HL-60 (cell line): ENCODE results near the gene ERP29.
"Not testable (repeated sequence)": the region's sequence is repeated elsewhere in the genome, so short reads cannot be mapped to it uniquely, and the experiment has no call there.

Experiments used
- DNase-seq, 2 experiments: peaks; one replicate each; pipeline ENCODE4 v3.0.0-alpha.2; 2010 to 2020; ENCODE audit warnings: low read depth in 1 of 2, low spot score in 1 of 2
- H3K27ac ChIP-seq: fragments of 250-450 bp; sonication (Bioruptor Pico); replicated peaks from 2 replicates; pipeline ENCODE4 v1.5.1; 2020; ENCODE audit warnings: mild to moderate bottlenecking, moderate library complexity
- H3K27me3 ChIP-seq: fragments of 250-450 bp; sonication (Bioruptor Pico); 2 replicates; pipeline ENCODE4 v1.5.1; 2021; ENCODE audit warnings: mild to moderate bottlenecking, moderate library complexity; ENCODE audit not compliant: insufficient read depth, poor library complexity, severe bottlenecking
- H3K4me3 ChIP-seq: replicated peaks from 2 replicates; pipeline ENCODE4 v1.5.1; 2011; ENCODE audit warnings: mild to moderate bottlenecking, control low read depth, low read length; ENCODE audit not compliant: insufficient read depth
- CTCF ChIP-seq: IDR thresholded peaks from one replicate; pipeline ENCODE4 v1.5.1; 2011; ENCODE audit warnings: low read length, control low read depth, inconsistent platforms; ENCODE audit not compliant: insufficient read depth
- GABPA ChIP-seq: IDR thresholded peaks from 2 replicates; pipeline ENCODE4 v1.6.1; 2012; ENCODE audit warnings: low read depth
- POLR2AphosphoS5 ChIP-seq: IDR thresholded peaks from 2 replicates; pipeline ENCODE4 v1.6.1; 2012; ENCODE audit warnings: low read depth
- REST ChIP-seq: IDR thresholded peaks from 2 replicates; pipeline ENCODE4 v1.6.1; 2012; ENCODE audit warnings: low read depth; ENCODE audit not compliant: insufficient replicate concordance
- SPI1 ChIP-seq: IDR thresholded peaks from 2 replicates; pipeline ENCODE4 v1.6.1; 2012; ENCODE audit warnings: low read depth, mild to moderate bottlenecking, borderline replicate concordance

ERP29 gene

GRCh38 chr12:112007945-112008344 lies 5.3 kb upstream of the ERP29 start:
- Histone ChIP-seq H3K27ac (no peak overlapping the region), H3K27me3 (no peaks in the 10 kb centered on the region), H3K4me3 (no peak overlapping the region)
- DNase-seq: no peak
- no peak for TF ChIP-seq GABPA
- TF ChIP-seq POLR2AphosphoS5: no peak
- TF ChIP-seq REST: no peak
- TF ChIP-seq SPI1: no peak
- TF ChIP-seq CTCF: no peak

GRCh38 chr12:112008918-112009317 lies 4.3 kb upstream of the ERP29 start:
- no peaks in the 10 kb centered on the region for H3K27me3 ChIP-seq
- TF ChIP-seq CTCF: no peak
- TF ChIP-seq REST: no peak
- no peak for TF ChIP-seq SPI1
- no peak for TF ChIP-seq POLR2AphosphoS5
- no peak for TF ChIP-seq GABPA
- DNase-seq: no peak
- H3K4me3 ChIP-seq: no peak overlapping the region
- H3K27ac ChIP-seq: no peak overlapping the region

- H3K4me3 ChIP-seq, H3K27me3 ChIP-seq, H3K27ac ChIP-seq, DNase-seq: not testable (repeated sequence)
Measured at GRCh38 chr12:112009596-112009995, 3.6 kb upstream of the ERP29 start.

GRCh38 chr12:112010415-112011344 lies 2.5 kb upstream of the ERP29 start:
- no peak for DNase-seq
- no peak for TF ChIP-seq GABPA
- no peak for TF ChIP-seq CTCF
- no peak for TF ChIP-seq POLR2AphosphoS5
- TF ChIP-seq REST: no peak
- TF ChIP-seq SPI1: no peak
- Histone ChIP-seq H3K27ac (no peak overlapping the region), H3K27me3 (no peaks in the 10 kb centered on the region), H3K4me3 (no peak overlapping the region)
